GM12891 (cell line): ENCODE measurements around the gene LRRC66.

Source experiments
- POLR2A ChIP-seq: IDR thresholded peaks from 2 replicates; pipeline ENCODE4 v1.6.1; 2011; ENCODE audit warnings: low read depth, low read length, control low read depth
- POLR2AphosphoS5 ChIP-seq: IDR thresholded peaks from 2 replicates; pipeline ENCODE4 v1.6.1; 2011; ENCODE audit warnings: low read depth, low read length, control low read depth
- SPI1 ChIP-seq: IDR thresholded peaks from 2 replicates; pipeline ENCODE4 v1.6.1; 2011; ENCODE audit warnings: low read depth, low read length, control low read depth
- TAF1 ChIP-seq: IDR thresholded peaks from 2 replicates; pipeline ENCODE4 v1.6.1; 2011; ENCODE audit warnings: low read depth, low read length, control low read depth

GRCh38 chr4:51998837-51999236 is 21.3 kb downstream of the LRRC66 start:
- TF ChIP-seq TAF1: no peak
- TF ChIP-seq POLR2A: no peak
- TF ChIP-seq POLR2AphosphoS5: no peak
- no peak for TF ChIP-seq SPI1
